ENCODE measurements around the gene SNRK. TPM values are rescaled to one million over a fixed set of nuclear protein-coding genes. Genes with fewer than 3 reads are reported as not detected.

The SNRK gene
- total RNA-seq, 1 experiment from 2014 or later, result 12.0 TPM

DNA sequence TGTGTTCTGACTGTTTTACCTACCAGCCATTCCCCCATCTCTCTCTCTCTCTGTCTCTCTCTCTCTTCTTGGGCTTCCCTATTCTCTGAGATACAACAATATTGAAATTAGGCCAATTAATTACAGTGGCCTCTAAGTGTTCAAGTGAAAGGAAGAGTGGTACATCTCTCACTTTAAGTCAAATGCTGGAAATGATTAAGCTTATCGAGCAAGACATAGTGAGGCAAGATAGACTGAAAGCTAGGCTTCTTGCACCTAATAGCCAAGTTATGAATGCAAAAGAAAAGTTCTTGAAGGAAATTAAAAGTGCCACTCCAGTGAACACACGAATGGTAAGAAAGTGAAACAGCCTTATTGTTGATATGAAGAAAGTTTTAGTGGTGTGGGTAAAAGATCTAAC lies 21.3 kb downstream of the SNRK start:
- no peak overlapping the region for H2BK12ac ChIP-seq (ENCODE audit: insufficient read length, low read depth, low read length)
- no peaks in the 10 kb centered on the region for H3K79me2 ChIP-seq (ENCODE audit: insufficient read depth, low read length)
- H3K23me2 ChIP-seq (ENCODE audit: insufficient read length, low read depth, low read length, poor library complexity, severe bottlenecking), result no peaks in the 10 kb centered on the region
- H3K4ac ChIP-seq (ENCODE audit: low read depth, low read length), result no peak overlapping the region
- no CpG with 5 or more reads among the region's 2 CpGs for WGBS (ENCODE audit: extremely low coverage, insufficient read length, low lambda C conversion rate)
- no peaks in the 10 kb centered on the region for H3K4me1 ChIP-seq (ENCODE audit: insufficient read depth, low read length)
- no peak overlapping the region for H3K27ac ChIP-seq (ENCODE audit: insufficient read length, low read depth, low read length)
- no peak for TF ChIP-seq CTCF (conservative IDR thresholded peaks at IDR 0.05)
- H2AFZ ChIP-seq (ENCODE audit: low read length), result no peak overlapping the region
- no peak overlapping the region for H2BK20ac ChIP-seq (ENCODE audit: low read depth, low read length, poor library complexity, severe bottlenecking)
- peaks cover 6 to 39% (median 35%) of the 10 kb centered on the region in 3 experiments for H3K36me3 Mint-ChIP-seq (ENCODE audit: insufficient read depth in 1 of 3, low read depth in 3 of 3)
- no peak overlapping the region for H3K4me2 ChIP-seq (ENCODE audit: insufficient read depth, insufficient read length, low read length)
- no peak overlapping the region for H3T11ph ChIP-seq (ENCODE audit: low read length)
- no peak overlapping the region for H4K8ac ChIP-seq (replicated peaks; ENCODE audit: insufficient read length, low read depth, low read length)
- H4K20me1 ChIP-seq (ENCODE audit: control insufficient read depth, insufficient read depth, insufficient read length), result no peaks in the 10 kb centered on the region
- H3K18ac ChIP-seq (ENCODE audit: insufficient read length, low read depth, low read length), result no peak overlapping the region
- H3K27me3 Mint-ChIP-seq (ENCODE audit: low read depth), result no peaks in the 10 kb centered on the region
- no peak overlapping the region for H3K14ac ChIP-seq (ENCODE audit: insufficient read depth, low read length)
- H3K4me3 Mint-ChIP-seq, result no peak overlapping the region
- H3K27me3 ChIP-seq (ENCODE audit: insufficient read depth, low read length), result no peaks in the 10 kb centered on the region
- H3K23ac ChIP-seq (ENCODE audit: insufficient read length, low read depth, low read length), result no peak overlapping the region
- H2BK120ac ChIP-seq (ENCODE audit: low read depth, low read length, poor library complexity, severe bottlenecking), result no peak overlapping the region
- H3K79me1 ChIP-seq (ENCODE audit: insufficient read depth, low read depth, low read length, poor library complexity, severe bottlenecking), result no peaks in the 10 kb centered on the region
- DNase-seq, result no peak
- no peak overlapping the region for H2BK5ac ChIP-seq (ENCODE audit: insufficient read length, low read length)
- no peaks in the 10 kb centered on the region for H3K4me1 Mint-ChIP-seq
- H3K56ac ChIP-seq (ENCODE audit: insufficient read length, low read depth, low read length), result no peak overlapping the region
- H3K27ac Mint-ChIP-seq, result no peak overlapping the region
- no peak overlapping the region for H2AK5ac ChIP-seq (ENCODE audit: insufficient read length, low read length)
- no peaks in the 10 kb centered on the region for H3K9me3 ChIP-seq (ENCODE audit: control insufficient read depth, low read depth, low read length)
- H4K5ac ChIP-seq (ENCODE audit: insufficient read length, low read depth, low read length), result no peak overlapping the region
- no peaks in the 10 kb centered on the region for H3K9me3 Mint-ChIP-seq
- H3K9ac ChIP-seq (ENCODE audit: extremely low read depth, insufficient read length, low read length), result no peak overlapping the region
- H4K91ac ChIP-seq (ENCODE audit: insufficient read length, low read depth, low read length), result no peak overlapping the region
- H2BK15ac ChIP-seq (ENCODE audit: low read depth, low read length), result no peak overlapping the region
